ENCODE results near the gene ERFL.
"Not testable (repeated sequence)": the region's sequence is repeated elsewhere in the genome, so short reads cannot be mapped to it uniquely, and the experiment has no call there.

Gene ERFL

DNA sequence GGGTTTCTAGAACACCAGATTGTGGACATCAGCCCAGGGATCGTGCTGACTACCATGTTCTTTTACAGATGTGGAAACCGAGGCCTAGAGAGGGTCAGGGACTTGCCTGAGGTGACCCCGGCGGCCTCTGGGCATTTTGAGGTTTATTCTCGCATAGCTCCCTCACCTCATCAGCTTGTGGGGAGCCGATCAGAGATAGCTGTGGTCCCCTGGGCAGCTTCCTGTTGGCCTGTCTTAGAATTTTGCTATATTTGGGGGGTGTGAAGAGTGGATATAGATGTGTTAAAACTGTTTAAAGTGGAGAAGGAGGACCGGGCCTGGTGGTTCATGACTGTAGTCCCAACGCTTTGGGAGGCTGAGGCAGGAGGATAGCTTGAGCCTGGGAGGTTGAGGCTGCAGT is 38.4 kb downstream of the ERFL start:
- in situ Hi-C loops (cut with HindIII; ENCODE audit: low pct_ligation_motif_present, low pct_unique_long_range_greater_than_20kb, low sequenced_read_pairs): no loop called here
- no peak for DNase-seq

DNA sequence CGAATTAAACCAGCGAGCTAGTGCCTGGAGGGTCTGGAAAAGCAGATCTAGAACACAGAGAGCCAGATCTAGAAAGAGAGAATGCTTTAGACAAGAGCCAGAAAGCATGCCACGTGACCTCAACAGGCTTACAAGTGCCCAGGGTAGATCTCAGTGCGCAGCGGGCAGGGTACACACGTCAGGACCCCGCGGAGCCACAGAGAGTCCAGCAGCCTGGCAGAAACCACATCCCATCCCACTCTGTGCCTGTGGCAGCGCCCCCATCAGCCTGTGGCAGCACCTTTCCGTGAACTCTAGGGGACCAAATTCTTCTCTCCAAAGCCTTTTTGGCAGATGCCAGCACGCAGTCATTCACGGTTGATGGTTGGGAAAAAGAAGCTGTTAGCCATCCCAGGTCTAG is 39.3 kb downstream of the ERFL start:
- DNase-seq: no peak
- in situ Hi-C loops (cut with HindIII; ENCODE audit: low pct_ligation_motif_present, low pct_unique_long_range_greater_than_20kb, low sequenced_read_pairs): no loop called here

DNA sequence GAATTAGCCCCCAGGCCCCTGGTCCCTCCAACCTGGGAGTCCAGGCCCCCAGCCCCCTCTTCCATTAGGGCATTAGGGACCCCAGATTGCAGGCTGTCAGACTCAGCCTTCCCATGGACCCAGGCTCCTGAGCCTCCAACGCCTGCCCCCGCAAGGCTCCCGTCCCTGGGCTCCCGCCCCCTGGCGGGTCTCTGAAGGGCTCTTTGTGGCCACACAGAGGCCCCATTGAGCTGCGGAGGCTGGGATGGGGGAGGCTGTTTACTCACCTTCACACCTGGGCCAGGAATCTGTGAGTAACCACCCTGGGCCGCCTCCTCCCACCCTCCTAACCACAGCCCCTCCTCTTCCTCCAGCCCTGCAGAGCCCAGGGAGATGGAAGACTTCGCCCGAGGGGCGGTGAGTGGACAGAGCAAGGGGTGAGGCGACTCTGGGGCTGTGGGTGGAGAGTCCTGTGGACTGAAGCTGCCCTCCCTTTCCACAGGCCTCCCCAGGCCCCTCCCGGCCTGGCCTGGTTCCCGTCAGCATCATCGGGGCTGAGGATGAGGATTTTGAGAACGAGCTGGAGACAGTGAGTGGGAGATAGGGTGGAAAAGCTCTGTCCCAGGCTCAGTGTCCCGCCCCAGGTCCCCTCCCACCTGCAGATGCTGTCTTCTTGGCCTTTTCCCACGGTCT is 40.4 kb downstream of the ERFL start:
- DNase-seq: no peak
- in situ Hi-C loops (cut with HindIII; ENCODE audit: low pct_ligation_motif_present, low pct_unique_long_range_greater_than_20kb, low sequenced_read_pairs): no loop called here

DNA sequence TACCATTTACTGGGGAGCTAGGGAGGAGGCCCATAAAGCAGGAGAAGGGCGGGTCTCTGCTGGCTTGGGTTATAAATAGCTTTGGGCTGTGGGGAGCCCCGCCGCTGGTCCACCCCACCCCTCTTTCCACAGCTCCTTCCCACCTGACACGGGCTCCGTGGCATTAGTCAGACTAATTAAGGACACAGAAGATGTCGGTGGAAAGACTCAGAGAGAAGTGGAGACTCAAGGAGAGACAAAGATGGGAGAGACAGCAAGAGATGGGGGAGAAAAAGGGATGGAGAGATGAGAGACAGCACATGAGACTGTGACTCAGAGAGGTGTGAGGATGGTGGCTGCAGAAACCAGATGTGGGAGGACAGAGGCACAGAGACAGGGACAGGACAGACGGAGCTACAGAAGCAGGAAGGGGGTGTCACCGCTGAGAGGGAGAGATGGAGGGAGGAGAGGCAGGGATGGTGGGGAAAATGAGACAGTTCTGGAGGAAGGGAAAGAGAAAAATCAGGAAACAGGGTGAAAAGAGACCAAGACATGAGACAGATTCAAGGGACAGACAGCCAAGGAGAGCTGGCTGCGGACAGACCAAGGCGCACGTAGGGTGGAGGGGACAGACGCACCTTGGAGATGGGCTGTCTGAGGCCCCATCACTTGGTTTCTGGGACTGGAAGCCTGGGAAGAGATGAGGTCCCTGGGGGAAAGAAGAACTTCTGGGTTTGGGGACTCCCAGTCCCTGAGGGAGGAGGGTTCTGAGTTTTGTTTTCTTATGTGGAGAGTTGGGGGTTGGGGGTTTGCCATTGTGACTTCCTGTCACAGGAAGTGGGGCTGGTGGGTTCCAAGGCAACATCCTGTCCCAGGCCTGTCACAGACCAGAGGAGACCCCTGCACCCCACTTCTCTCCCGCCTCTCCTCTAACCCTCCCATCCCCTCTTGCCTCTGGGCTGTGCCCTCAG is 41.2 kb downstream of the ERFL start:
- DNase-seq: no peak
- in situ Hi-C loops (cut with HindIII; ENCODE audit: low pct_ligation_motif_present, low pct_unique_long_range_greater_than_20kb, low sequenced_read_pairs): no loop called here

DNA sequence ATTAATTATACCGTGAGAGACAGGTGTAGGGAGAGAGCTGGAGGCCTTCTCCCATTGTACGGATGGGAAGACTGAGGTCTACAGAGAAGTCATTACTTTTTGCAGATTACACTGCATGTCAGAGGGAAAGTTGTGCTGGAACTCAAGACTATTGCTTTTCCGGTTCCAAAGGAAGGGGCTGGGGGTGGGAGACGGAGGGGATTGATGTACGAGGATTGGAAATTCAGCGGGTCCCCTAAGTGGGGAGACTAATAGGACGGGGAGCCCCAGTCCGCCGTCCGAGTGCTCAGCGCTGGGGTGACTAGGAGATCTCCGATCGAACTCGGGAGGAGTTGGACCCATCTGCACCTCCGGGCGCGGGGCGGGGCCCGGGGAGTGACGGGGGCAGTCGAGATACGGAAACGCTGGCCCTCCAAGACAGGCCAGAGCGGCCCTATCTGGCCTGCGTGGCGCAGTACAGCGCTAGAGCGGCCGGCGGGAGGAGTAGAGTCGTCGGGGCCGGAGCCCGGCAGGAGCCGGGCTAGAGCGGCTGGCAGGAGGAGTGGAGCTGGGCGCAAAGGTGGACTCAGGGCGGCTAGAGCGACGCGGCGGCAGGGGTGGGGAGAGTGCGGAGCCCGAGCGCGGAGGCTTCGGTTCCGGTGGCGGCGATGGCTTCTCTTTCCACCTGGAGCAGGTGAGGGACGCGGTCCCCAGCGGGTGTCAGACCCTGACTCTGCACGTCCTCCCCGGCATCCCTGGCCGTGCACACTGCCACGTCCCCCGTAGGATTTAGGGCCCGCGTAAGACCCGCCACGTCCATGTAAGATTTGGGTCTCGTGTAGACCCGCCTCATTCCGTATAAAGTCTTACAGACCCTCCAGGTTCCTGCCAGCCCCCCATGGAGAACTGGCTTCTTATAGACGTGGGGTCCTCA is 44.2 kb downstream of the ERFL start:
- in situ Hi-C loops (cut with HindIII; ENCODE audit: low pct_ligation_motif_present, low pct_unique_long_range_greater_than_20kb, low sequenced_read_pairs): no loop called here
- DNase-seq: peak; percentile 94

DNA sequence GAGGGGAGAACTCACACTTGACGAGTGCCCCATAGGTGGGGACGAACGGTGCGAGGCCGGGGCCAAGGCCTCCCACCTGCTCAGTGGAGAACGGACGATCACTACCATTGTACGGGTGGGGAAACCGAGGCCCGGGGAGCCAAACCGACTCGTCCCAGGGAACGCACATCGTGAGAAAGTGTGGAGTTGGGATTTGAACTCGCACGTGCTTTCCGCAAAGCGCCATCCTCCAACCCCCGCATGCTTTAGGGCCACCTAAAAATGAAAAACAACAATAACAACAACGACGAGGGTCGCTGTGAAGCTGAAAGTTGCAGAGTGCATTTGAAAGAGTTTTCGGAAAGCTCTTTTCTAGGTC is 44.8 kb downstream of the ERFL start:
- no peak for DNase-seq
- in situ Hi-C loops (cut with HindIII; ENCODE audit: low pct_ligation_motif_present, low pct_unique_long_range_greater_than_20kb, low sequenced_read_pairs): no loop called here

DNA sequence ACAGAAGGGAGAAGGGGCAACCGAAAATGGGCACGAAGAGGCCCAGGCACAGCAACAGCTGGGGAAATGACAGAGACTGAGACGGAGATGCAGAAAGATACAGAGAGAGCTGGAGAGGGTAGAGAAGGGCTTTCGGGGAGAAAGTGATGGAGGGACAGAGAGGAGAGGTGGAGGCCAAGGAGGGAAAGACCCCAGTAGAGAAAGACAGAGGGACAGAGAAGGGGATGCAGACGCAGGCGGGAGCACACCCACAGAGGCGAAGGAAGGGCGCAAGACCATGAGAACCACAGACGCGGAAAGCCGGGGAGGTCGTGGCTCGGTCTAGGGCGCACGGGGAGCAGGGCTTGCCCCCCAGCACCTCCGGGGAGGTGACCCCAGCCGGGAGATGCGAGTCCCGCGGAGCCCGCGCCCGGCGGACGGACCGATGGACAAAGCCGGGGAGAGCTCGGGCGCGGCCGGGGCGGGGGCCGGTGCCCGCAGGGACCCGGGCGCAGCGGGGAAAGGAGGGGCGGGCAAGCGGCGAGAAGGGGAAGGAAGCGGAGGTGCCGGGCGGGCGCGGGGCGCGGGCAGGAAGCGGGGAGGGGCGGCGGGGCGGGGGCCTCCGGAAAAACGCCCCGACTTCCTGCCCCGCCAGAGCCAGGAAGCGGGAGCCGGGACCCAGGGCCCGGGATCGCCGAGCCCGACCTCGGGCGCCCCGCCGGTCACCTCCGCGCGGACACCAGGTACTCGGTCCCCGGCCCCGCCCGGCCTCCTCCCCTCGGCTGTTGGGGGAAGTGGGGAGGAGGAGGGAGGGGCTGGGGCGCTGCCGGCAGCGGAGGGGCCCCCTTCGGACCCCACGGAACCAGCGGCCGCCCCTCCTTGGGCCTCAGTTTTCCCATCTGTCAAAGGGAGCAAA is 45.4 kb downstream of the ERFL start, which contains the start of gene ARHGEF1:
Gene ARHGEF1 (plus strand): TSS at position 617 of the 895 bp plus-strand sequence. CDS start 4,899 bp downstream, outside the sequence.
- peak; percentile 43 for DNase-seq

DNA sequence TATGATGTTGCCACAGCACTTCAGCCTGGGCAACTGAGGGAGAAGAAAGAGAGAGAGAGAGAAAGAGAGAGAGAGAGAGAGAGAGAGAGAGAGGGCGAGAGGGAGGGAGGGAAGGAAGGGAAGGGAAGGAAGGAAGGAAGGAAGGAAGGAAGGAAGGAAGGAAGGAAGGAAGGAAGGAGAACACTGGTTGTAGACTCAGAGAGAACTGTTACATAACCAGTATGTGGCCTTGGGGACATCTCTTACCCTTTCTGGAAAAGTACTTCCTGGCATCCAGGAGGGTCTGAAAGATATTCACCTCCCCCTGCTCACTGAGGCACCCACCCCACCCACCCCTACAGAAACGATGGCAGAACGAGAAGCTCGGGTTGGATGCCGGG is 47.9 kb downstream of the ERFL start:
- in situ Hi-C loops (cut with HindIII; ENCODE audit: low pct_ligation_motif_present, low pct_unique_long_range_greater_than_20kb, low sequenced_read_pairs): no loop called here
- DNase-seq: no peak

More for the DNA sequence above, 45.4 kb downstream of the ERFL start, which contains the start of gene ARHGEF1:
- in situ Hi-C loops (cut with HindIII; ENCODE audit: low pct_ligation_motif_present, low pct_unique_long_range_greater_than_20kb, low sequenced_read_pairs): no loop called here

DNA sequence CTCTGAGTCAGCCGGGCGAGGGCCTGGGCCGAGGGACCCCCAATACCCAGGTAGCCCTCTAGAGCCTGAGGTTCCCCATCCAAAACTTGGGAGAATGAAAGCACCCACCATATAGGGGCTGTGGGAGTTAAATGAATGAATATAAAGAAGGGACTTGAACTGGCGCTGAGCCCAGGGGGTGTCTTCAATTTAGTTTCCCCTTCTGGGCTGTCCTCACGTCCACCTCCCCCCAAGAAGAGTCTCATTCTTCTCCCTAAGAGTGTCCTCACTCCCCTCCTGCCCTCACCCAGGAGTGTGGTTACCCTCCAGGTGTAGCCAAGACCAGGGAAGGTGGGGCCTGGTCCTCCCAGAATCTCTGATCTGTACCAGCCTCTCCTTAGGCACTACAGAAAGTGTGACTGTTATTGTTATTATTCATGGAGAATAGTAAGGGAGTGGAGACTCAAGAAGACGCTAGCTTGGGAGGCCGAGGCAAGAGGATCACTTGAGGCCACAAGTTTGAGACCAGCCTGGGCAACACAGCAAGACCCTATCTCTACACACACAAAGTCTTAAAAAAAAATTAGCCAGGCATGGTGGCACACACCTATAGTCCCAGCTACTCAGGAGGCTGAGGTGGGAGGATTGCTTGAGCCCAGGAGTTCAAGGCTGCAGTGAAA is 48.5 kb downstream of the ERFL start:
- in situ Hi-C loops (cut with HindIII; ENCODE audit: low pct_ligation_motif_present, low pct_unique_long_range_greater_than_20kb, low sequenced_read_pairs): no loop called here
- DNase-seq: no peak

DNA sequence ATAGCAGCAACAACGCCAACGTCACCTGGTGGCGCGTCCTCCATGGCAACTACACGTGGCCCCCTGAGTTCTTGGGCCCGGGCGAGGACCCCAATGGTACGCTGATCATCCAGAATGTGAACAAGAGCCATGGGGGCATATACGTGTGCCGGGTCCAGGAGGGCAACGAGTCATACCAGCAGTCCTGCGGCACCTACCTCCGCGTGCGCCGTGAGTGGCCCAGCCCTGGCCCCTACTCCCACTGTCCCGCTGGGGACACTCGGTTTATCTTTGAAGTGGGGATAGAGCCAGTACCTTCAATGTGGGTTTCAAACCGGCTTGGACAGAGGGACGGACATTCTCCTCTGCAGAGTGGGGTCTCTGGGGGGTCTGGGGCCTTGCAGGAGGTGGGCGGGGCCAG is 49.2 kb downstream of the ERFL start:
- in situ Hi-C loops (cut with HindIII; ENCODE audit: low pct_ligation_motif_present, low pct_unique_long_range_greater_than_20kb, low sequenced_read_pairs): no loop called here
- DNase-seq: no peak

DNA sequence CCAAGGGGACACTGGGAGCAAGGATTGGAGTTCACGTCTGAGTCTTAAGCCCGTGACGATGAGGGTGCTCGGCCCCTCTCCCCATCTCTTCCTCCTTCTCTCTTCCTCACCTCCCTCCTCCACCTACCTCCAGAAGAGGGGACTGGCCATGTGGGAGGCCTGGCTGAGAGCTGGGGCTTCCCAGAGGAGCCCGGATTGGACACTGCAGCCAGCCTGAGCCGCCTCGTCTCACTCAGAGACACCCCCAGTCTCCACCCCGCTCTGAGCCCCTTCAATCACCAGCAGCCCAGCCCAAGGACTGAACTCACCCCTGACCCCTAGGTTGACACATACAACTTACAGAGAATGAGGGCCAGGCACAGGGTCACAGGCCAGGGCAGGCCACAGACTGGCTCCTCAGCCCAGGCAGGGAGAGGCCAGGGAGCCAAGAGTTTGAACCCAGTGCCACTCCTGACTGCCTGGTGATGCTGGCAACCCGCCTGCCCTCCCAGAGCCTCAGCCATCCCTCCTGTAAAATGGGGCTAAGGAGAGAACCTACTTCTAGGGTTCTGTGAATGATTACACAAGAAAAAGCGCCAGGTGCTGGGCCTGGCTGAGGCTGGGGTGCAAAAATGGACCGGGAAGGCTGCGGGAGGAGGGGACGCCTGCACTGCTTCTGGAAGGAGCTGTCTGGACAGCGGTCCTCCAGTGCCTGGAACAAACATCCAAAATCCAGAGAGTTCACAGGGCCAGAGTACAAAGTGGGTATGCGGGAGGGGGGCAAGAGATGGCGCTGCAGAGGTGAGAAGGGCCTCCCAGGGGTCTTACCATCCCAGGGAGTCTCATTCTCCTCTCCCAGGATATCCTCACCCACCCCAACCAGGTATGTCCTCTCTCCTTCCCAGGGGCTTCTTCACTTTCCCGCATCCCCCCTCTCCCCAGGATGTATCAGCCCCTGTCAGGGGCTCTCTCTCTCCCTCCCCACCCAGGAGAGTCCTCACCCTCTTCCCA is 50.0 kb downstream of the ERFL start:
- DNase-seq: no peak
- in situ Hi-C loops (cut with HindIII; ENCODE audit: low pct_ligation_motif_present, low pct_unique_long_range_greater_than_20kb, low sequenced_read_pairs): no loop called here

DNA sequence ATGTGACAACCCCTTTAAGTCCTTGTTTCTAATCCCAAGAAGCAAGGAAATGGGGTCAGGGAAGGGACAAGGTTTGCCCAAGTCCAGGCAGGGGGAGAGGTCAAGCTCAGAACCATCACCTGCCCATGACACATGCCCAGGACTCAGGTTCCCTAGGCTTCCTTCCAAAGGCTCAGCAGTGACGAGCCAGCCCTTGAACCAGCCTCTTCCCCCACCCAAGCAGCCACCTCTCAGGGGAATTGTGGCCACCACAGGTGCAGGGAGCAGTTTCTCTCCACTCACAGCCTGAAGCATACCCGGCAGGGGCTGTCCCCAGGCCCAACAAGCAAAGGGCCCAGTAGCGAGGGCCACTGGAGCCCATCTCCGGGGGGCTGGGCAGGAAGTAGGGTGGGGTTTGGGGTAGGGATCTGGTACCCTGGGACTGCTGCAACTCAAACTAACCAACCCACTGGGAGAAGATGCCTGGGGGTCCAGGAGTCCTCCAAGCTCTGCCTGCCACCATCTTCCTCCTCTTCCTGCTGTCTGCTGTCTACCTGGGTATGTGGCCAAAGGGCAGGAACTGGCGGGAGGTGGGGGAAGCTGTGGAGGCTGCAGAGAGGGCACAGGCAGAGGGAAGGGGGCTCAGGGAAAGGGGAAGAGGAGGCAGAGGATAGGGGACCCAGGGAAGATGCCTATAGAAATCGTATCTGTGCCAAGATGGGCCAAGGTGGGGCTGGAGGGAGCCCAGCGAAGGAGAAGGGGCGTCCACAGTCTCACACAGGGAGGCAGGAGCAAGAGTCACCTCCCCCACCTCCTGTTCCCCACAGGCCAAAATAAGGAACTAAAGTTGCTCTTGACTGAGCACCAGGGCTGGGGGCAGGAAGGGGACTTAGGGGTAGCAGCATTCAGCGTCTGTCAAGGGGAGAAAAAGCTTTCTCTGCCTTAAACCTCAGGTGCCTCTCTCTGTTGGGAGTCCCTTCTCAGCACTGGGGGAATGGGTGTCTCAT is 51.1 kb downstream of the ERFL start, which contains the start of gene CD79A:
Gene CD79A (plus strand): TSS at position 433 of the 986 bp plus-strand sequence. CDS start 26 bp downstream, at position 459.
- in situ Hi-C loops (cut with HindIII; ENCODE audit: low pct_ligation_motif_present, low pct_unique_long_range_greater_than_20kb, low sequenced_read_pairs): no loop called here
- no peak for DNase-seq

DNA sequence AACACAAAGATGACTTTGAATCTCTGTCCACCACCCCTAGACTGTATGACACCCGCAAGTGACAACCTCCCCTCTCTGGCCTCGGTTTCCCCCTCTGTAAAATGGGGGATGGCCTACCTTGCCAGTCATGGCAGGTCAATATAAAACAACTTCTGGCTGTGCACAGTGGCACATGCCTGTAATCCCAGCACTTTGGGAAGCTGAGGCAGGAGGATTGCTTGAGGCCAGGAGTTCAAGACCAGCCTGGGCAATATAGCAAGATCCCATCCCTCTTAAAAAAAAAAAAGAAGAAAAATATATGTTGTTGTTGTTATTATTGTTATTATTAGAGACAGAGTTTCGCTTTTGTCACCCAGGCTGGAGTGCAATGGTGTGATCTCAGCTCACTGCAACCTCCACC is 52.3 kb downstream of the ERFL start:
- in situ Hi-C loops (cut with HindIII; ENCODE audit: low pct_ligation_motif_present, low pct_unique_long_range_greater_than_20kb, low sequenced_read_pairs); DNase-seq: not testable (repeated sequence)

DNA sequence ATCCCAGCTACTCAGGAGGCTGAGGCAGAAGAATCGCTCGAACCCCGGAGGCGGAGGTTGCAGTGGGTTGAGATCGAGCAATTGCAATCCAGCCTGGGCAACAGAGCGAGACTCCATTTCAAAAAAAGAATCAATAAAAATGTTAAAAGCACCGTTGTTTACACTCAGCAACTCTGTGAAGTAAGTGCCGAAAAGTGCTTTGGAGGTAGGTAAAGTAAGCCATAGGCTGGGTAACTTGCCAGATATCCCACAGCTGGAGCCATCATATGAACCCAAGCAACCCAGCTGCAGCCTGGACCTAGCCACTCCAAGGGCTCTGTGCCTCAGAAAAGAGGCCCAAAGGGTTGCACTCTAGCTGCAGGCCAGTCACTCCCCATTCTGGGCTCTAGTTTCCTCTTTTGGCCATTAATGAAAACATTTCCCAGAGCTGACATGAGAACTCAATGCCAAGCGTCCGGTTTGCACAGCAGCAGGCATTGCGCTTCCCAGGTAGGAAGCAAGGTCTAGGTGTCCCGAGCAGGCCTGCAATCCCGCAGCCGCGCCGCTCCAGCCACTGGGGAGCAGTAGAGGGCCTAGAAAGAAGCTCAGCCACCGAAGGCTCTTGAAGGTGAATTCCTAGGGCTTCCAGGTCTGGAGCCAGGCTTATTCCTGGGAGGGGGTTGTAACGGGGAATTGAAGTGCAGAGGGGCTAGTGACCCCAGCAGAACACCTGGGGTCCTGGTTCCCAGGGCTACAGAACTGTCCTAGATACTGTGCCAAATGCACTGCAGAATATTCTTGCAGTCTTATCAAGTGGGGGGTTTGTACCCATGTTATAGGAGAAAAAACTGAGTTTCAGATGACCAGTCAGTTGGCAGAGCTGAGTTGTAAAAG is 55.2 kb downstream of the ERFL start:
- DNase-seq: peak; percentile 71
- in situ Hi-C loops (cut with HindIII; ENCODE audit: low pct_ligation_motif_present, low pct_unique_long_range_greater_than_20kb, low sequenced_read_pairs): no loop called here

All from ACHN (cell line).